AG10803 (cell line): Measurements from ENCODE around the gene DMD.

Experiments
- DNase-seq: peaks from one replicate; pipeline ENCODE4 v3.0.0; 2010; ENCODE audit warnings: low read depth
- H3K4me3 ChIP-seq: 2 replicates; pipeline ENCODE4 v1.5.1; 2011; ENCODE audit warnings: mild to moderate bottlenecking, low read length, control low read depth
- TF ChIP-seq, protein P1 (sequence below): conservative IDR thresholded peaks from 2 replicates; pipeline ENCODE4 v1.5.1; 2011; ENCODE audit warnings: mild to moderate bottlenecking, low read length, control low read depth, inconsistent platforms

The DMD gene

DNA sequence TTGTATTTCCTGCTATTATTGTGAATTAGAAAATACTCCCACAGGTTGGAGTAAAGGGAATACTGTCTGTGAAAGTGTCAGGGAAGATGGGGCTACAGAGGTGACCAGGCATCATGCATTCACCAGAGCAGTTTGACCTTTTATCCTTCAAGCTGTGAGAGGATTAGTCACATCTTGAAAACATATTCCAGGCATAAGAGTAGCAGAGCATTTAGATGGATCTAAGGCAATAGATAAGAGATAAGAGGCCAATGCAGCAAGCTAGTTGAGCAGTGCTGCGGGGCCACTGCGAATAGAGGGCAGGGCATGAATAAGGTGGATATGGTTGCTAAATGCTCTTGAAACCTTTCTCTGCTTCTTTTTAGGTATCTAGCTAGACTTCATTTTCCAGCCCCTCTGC, 1668.8 kb downstream of the DMD start:
- no peak overlapping the region for H3K4me3 ChIP-seq
- DNase-seq, result no peak
- TF ChIP-seq, protein P1, sequence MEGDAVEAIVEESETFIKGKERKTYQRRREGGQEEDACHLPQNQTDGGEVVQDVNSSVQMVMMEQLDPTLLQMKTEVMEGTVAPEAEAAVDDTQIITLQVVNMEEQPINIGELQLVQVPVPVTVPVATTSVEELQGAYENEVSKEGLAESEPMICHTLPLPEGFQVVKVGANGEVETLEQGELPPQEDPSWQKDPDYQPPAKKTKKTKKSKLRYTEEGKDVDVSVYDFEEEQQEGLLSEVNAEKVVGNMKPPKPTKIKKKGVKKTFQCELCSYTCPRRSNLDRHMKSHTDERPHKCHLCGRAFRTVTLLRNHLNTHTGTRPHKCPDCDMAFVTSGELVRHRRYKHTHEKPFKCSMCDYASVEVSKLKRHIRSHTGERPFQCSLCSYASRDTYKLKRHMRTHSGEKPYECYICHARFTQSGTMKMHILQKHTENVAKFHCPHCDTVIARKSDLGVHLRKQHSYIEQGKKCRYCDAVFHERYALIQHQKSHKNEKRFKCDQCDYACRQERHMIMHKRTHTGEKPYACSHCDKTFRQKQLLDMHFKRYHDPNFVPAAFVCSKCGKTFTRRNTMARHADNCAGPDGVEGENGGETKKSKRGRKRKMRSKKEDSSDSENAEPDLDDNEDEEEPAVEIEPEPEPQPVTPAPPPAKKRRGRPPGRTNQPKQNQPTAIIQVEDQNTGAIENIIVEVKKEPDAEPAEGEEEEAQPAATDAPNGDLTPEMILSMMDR, result no peak

DNA sequence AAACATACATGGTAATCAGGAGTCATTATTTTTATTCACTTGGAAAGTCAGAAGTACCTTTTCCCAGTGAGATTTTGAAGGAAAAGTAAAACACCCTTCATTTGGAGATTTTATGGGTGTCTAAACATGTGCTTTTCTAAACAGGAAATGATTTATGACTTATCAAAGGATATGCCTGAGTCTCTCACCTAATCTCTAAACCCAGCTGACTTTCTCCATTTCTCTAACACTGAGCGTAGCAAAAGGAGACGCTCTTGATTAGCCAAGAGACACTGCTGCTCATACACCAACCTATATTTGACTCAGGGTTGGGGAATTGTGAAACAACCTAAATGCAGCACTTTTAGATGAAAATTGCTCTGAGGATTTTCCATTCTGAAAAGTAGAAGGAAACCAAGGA, 1671.0 kb downstream of the DMD start:
- no peak overlapping the region for H3K4me3 ChIP-seq
- TF ChIP-seq, protein P1, result no peak
- no peak for DNase-seq

DNA sequence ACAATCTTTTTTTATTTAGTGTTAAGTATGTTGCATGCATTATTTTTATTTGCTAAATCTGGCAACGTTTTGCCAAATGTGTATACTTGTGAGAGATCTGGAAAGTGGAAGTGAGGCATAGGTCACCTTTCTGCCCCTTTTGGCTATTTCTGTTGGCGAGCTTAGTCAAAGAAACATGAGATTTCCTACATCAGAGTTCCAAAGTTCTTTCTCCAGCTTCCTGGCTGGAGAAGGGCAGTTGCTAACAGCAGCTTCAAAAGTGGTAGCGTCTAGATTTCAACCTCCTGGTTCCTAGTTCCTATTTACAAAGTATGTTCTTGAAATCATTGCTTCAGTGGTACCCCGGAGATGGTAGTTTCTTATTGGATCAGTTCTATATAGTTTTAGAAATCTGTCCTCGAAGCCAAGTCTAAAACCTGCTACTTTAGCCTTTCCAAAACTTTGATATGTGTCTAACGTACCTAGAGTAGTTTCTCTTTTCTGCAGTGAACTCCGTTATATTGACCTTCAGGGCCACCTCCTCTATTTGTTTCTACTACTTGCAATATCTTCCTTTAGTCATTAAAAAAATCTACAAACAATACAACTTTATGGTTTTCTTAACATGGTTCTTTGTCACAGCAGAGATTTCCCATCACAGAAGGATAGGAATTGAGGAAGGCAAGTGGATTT, 1683.8 kb downstream of the DMD start:
- DNase-seq, result no peak

DNA sequence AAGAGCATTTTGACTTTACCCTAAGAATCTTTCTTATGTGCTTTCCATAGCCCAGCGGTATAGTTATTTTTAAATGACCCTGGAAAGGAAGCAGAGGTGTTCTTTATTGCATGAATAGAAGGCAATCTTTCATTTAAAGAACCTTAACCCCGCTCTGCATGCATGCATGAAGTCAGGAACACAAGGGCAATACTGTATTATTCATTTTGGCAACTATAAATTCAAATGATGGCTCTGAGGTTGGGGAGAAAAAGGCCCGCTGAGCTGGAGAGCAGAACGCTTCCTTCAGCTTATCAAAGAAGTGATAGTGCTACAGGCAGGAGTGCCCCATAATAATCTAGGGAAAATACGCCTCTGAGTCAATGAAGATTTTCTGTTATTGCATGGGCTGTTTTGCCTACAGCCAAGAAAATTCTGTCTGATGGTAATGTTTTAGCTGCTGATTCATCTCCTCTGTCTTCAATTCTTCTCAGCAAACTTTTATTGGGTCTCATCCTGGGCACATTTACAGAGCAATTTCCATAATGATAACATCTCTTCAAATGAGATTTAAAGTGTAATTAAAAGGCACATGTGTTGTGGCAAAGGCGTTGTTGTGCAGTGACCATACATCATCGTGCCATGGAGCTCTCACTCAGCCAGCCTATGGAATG, 1687.3 kb downstream of the DMD start:
- TF ChIP-seq, protein P1, result no peak
- DNase-seq, result no peak
- no peak overlapping the region for H3K4me3 ChIP-seq

More for the DNA sequence above, 1683.8 kb downstream of the DMD start:
- H3K4me3 ChIP-seq, result no peak overlapping the region
- TF ChIP-seq, protein P1, result no peak

DNA sequence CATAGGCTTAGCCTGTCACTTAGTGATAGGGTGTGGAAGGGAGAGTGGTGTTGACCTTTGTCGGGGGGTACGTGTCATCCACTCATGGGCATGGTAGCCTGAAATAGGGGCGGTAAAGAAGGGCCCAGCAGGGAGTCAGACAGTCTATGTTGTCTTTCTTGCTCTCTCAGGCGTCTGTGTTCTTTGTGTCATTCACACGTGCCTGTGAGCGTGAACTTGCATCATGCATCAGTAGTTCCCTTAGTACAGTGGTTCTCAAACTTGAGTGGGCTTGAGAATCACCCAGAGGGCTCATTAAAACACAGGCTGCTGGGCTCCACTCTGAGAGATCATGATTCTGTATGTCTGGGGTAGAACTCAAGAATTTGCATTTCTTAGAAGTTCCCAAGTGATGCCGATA, 1688.6 kb downstream of the DMD start:
- TF ChIP-seq, protein P1, result no peak
- no peak for DNase-seq
- no peak overlapping the region for H3K4me3 ChIP-seq

DNA sequence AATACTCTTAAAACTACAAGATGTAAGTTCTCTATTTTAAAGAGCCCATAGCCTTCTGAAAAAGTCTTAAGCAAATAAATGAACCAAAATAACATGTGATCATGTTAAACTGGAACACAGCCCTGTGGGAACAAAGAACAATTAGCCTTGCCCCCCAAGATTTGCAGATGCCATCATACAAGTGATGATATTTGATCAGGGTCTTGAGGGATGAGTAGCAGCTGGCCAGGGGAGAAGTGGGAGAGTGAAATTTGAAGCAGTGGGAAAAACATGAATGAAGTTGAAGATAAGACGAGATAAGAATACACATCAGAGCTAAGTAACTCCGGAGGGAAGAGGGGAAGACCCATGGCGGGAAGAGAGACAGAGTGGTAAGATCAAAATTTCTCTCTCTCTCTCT, 1689.4 kb downstream of the DMD start:
- H3K4me3 ChIP-seq, result no peak overlapping the region
- TF ChIP-seq, protein P1, result no peak
- no peak for DNase-seq

DNA sequence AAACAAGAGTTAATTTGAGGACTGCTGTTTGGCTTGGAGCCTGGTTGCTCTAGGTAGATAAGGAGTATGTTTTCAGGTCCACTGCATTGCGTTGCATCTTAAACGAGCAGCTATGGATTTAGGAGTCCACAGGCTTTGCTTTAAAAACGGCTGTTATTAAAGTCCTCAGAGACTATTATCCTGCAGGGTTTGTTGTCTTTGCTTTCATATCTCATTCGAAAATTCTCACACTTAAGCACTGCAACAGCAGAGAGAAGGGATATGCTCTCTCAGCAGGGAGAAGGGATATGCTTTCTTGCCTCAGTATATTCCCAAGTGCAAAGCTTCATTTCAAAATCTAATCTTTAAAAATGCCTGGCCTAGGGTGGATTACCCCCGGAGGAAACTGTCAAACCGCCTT, 1694.8 kb downstream of the DMD start:
- no peak for DNase-seq
- no peak overlapping the region for H3K4me3 ChIP-seq
- TF ChIP-seq, protein P1, result no peak
